ENCODE measurements around the gene TMSB10.

- no peak for TF ChIP-seq ZNF416 (tag by site-specific recombination; IDR thresholded peaks at IDR 0.05)
- TF ChIP-seq ZBTB1 (tag by site-specific recombination; IDR thresholded peaks at IDR 0.05): no peak
- TF ChIP-seq ZBTB21 (tag by site-specific recombination; IDR thresholded peaks at IDR 0.05): no peak
- no peak for TF ChIP-seq ZNF701 (tag by site-specific recombination; IDR thresholded peaks at IDR 0.05)
- TF ChIP-seq CTCF (tag by site-specific recombination; IDR thresholded peaks at IDR 0.05): no peak
- TF ChIP-seq INSM2 (tag by site-specific recombination; IDR thresholded peaks at IDR 0.05): no peak
- TF ChIP-seq ZNF184 (tag by site-specific recombination; IDR thresholded peaks at IDR 0.05): no peak
- no peak for TF ChIP-seq ZBTB6 (tag by site-specific recombination; IDR thresholded peaks at IDR 0.05)
- TF ChIP-seq ZIC2 (tag by site-specific recombination; IDR thresholded peaks at IDR 0.05): no peak
- TF ChIP-seq, protein P1, sequence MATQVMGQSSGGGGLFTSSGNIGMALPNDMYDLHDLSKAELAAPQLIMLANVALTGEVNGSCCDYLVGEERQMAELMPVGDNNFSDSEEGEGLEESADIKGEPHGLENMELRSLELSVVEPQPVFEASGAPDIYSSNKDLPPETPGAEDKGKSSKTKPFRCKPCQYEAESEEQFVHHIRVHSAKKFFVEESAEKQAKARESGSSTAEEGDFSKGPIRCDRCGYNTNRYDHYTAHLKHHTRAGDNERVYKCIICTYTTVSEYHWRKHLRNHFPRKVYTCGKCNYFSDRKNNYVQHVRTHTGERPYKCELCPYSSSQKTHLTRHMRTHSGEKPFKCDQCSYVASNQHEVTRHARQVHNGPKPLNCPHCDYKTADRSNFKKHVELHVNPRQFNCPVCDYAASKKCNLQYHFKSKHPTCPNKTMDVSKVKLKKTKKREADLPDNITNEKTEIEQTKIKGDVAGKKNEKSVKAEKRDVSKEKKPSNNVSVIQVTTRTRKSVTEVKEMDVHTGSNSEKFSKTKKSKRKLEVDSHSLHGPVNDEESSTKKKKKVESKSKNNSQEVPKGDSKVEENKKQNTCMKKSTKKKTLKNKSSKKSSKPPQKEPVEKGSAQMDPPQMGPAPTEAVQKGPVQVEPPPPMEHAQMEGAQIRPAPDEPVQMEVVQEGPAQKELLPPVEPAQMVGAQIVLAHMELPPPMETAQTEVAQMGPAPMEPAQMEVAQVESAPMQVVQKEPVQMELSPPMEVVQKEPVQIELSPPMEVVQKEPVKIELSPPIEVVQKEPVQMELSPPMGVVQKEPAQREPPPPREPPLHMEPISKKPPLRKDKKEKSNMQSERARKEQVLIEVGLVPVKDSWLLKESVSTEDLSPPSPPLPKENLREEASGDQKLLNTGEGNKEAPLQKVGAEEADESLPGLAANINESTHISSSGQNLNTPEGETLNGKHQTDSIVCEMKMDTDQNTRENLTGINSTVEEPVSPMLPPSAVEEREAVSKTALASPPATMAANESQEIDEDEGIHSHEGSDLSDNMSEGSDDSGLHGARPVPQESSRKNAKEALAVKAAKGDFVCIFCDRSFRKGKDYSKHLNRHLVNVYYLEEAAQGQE (tag by site-specific recombination; IDR thresholded peaks at IDR 0.05): no peak
- TF ChIP-seq OVOL3 (tag by site-specific recombination; IDR thresholded peaks at IDR 0.05): no peak
Measured at GRCh38 chr2:84879584-84880394, 25.7 kb upstream of the TMSB10 start.

All from HEK293 (cell line).